ENCODE measurements around the gene FOXN3.

FOXN3 gene

DNA sequence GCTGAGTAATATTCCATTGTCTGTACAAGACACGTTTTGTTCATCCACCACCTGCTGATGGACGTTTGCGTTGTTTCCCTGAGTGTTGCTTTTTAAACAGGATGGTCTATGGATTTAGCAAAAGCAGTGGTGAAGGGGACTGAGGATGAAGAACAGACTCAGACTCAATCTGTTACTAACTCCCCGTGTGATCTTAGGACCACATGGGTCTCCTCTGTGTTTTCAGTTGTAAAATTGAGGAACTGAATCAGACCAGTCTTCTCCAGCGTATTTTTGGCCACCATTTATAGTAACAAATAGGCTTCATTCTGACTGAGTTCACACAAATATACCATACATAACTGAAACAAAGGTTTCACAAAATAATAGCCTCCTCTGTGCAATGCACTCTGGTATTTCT is 85.6 kb downstream of the FOXN3 start:
- DNase-seq (ENCODE audit: low read depth in 3 of 3): no peak

DNA sequence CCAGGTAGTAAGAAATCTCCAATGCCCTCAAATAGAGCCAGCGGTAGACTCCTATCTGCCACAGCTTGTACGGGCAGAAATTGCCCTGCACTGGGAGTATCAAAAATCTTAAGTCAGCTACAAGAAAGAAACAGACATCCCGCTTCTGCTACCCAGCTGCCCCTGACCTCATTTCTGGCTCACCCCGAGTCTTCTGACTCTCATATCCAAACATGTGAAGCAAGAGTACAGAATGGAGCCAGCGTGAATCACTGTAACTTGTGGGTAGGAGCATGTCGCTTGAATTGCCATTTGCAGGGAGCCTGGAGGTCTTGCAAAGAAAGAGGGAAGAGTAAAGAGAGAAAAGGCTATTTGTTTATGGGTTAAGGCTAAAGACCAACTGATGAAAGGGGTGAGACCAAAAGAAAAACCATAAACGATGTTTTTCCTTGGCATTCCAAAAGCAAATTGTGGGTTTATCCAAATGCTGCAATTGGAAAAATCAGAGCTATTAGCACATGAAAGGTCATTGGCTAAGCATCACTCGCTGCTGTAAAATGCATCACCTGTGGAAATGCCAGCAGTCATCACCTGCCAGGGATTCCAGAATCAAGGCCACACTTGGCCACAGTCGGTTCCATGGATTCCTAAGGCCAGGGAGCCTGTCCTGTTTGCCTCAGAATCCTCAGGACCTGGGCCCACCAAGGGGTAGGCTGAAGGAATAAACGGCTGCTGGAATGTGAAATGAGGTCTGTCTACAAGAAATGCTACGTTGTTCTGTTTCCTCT is 86.6 kb downstream of the FOXN3 start:
- DNase-seq (ENCODE audit: low read depth in 3 of 3): no peak

DNA sequence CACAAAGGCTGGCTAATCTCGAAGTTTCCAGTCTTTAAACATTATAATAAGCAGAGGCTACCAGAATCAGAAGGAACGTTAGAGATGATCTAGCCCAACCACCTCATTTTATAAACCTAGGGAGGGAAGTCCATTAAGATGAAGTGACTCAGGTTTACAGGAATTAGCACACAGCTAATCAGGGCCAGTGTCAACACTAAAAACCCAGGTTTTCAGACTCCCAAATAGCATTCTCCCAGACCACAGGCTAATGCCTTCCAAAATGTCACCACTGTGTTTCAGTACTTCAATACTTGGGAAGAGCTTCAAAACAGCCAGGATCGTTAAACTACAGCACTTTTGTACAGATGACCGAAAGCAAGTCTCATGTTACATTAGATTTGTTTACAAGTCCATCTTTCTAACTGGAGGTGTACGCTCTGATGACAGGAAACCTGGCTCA is 89.2 kb downstream of the FOXN3 start:
- DNase-seq (ENCODE audit: low read depth in 3 of 3): no peak

DNA sequence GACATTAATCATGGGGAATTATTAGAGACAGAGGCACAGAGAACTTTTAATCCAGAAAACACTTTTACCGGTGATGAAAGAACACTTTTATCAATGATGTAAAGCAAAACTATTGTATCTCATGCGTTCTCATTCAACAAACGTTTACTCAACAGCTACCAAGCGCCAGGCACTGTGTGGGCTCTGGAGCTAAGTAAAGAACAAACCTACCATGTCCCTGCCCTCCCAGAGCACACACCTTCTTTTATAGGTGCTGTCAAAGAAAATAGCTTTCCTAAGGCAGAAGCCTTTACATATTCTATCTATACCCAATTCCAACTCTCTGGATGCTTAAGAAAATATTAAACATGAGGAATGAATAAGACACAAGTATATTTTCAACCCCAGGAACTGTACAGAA is 91.1 kb downstream of the FOXN3 start:
- DNase-seq (ENCODE audit: low read depth in 3 of 3): no peak

DNA sequence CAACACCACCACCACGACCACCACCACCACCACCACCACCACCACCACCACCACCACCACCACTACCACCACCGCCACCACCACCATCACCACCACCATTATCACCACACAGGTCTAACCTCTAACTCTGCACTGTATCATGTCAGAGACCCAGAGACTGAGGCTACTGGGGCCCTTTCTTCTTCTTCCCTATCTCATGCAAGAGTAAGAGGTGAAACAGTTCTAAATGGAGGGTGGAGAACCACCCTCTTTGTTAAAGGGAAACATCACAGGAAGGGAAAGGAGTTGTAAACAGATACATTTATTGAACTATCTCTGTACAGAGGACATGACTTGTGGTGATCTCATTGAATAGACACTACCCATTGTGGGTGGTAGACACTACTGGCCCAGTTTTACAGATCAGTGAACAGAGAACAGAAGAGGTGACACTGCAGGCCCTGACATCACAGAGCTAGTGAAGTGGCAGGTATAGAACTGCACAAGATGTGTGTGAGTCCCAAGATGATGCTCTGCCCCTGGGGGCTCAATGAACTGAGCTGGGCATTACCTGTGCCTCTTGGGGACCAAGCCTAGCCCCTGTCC is 91.6 kb downstream of the FOXN3 start:
- DNase-seq (ENCODE audit: low read depth in 3 of 3): no peak

DNA sequence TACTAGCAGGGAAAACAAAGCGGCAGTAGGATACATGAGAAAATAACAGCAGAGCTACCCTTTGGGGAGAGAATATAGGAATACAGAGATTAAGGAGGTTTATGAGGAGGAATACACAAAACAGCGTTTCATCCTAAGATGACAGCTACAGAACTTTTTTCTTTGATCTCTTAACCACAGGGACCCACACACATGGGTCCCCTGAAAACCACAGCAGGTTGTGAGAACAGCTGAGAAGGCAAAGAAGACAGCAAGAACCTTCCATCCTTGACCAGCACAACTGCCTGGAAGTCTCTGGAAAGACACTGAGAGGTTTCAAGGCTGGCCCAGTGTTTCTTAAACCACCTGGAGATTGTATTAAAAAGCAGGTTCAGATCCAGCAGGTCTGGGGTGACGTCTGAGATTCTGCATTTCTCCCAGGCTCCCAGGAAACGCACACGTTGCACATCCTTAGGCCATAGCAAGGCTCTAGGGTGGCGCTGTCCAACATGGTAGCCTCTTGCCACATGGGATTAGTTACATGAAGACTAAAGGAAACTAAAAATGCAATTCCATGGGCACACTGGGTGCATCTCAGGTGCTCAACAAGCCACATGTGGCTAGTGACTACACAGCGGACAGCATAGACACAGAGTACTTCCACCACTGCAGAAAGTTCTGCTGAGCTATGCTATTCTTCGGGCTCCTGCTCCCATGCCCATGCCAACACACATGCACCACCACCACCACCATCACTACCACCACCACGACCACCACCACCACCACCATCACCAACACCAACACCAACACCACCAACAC is 92.3 kb downstream of the FOXN3 start:
- no peak for DNase-seq (ENCODE audit: low read depth in 3 of 3)

DNA sequence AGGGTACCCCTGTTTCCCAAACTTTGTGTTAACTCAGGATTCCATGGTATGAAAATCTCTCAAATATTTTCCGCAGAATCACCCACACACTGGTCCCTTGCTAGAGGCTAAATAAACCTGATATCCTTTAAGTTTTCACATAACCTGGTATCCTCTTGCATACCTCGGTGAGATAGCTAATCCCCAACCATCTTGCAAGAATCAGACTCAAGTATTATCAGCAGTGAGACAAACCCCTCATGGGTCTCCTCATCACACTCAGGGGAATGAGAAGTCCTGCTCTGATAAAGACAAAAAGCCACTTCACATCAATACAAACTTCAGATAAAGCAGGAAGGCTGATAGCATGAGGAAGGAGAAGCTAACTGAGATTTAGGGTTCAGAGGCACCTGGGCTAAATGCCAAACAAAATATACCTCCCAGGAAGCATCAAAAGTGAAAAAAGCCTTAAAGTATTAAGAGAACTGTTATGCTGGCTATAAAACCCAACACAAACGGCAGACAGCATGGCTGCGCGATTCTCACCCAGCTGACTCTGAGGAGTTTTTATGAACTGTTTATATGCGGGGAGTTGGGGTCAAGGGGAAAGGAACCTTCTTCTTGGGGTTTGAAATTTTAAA is 96.5 kb downstream of the FOXN3 start:
- DNase-seq (ENCODE audit: low read depth in 3 of 3): no peak

DNA sequence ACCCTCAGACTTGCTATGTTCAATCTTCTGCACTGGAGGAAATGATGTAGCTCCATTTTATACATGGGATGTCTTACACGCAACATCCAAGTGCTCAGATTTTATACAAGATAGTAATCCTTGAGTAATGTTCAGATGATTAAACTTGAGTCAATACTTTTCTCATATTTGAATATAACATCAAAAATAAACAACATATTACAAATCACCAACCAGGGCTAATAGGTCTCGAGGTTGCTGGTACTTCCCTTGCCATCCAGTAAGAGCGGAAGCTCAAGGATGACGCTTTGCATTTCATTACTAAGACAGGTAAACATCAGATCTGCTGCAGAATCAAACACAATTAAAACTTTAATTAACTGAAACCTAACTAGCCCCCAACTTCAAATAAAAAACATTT is 97.3 kb downstream of the FOXN3 start:
- DNase-seq (ENCODE audit: low read depth in 3 of 3): no peak

DNA sequence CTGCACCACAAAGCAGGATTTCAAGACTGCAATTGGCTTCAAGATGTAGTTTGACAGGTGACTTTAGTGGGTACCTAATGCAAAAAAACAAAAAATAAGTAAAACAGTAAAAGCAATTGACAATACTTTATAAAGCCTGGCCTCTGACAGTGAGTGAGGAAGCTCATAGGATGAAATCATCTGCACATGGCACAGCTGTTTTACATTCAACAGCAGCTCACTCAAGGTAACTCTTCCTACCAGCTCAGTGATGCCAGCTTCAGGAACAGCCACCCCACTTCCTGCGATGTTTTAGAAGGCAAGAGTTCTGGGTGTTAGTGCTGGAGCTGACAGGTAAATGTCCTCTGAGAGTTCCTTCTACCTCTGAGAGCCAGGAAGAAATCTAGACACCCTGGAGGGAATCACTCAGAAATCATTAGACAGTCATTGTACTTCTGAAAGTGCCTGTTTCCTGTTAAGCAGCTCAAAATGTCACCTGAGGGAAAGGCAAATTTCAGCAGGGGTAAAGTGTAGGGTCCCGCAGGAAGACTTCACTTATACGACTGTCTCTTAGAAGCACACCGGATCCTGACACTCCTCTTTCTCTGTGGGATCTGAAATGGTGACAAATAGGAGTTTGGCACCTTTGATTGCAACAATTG is 99.9 kb downstream of the FOXN3 start:
- DNase-seq (ENCODE audit: low read depth in 3 of 3): no peak

DNA sequence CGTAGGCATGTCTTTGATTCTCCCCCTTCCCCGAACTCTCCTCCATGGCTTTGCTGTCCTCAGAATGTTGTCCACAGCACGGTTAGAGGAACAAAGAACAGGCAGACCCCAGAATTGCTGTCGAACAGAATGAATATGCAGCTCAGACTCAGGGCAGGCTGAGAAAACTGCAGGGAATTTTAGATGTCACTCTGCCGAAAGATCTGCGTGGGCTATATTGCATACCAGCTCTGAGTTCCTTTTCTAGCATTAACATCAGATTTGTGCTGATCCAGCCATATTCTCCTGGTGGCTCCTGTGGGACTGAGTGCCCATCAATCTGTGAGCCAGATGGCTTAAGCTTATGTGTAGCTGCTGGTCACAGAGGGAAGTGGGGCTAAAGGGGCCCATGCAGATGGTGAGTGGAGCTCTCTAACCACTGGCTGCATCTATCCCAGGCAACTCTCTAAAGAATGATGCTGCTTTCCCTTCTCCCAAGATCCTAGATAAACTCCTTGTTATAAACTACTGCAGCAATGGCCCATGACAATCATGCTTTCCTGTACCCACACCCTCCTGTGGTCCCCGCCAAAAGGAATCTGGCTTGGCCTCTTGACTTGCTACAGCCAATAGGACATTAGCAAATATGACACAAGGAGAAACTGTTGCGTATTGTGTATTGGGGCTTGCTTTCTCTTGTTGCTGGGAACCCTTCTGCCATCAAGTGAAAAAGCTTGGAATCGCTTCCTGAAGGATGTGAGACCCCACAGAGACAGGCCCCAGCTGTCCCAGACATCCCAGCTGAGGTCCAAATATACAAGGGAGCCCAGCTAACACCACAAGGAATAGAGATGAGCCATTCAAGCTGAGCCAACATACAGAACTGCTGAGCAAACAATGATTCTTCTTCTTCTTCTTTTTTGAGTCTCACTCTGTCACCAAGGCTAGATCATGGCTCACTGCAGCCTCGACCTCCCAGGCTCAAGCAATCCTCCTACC is 101.3 kb downstream of the FOXN3 start:
- no peak for DNase-seq (ENCODE audit: low read depth in 3 of 3)

DNA sequence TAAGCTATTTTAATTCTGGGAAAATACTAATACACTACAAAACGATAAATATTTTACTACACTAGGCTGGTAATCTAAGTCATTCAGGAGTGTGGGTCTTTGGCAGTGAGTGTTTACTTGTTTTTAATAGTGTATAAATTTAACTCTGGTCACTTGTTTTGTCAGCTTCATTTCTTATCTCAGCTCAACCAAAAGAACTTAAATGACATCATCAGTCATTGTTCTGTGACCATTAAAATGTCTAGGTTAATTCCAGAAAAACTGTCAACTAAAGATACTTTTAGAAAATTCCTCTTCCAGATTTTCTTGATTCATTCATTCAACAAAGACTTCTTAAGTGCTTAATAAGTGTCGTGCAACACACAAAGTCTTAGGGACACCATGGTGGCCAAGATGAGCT is 102.8 kb downstream of the FOXN3 start:
- DNase-seq (ENCODE audit: low read depth in 3 of 3): no peak

DNA sequence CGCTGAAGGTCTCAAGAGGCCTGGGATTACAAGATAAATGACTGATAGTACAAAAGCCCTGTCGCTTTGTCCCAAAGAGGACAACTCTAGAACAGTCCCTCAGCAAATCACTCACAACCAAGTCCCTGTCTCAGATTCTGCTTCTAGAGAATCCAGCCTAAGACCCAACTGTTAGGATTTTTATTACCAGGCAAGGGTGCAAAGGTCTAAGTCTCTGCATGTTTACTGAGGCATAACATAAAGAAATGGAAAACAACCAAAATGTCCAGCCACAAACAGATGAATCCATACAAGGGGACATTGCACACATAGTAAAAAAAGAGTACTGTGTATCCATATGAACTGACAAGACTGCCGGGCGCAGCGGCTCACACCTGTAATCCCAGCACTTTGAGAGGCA is 104.1 kb downstream of the FOXN3 start:
- DNase-seq (ENCODE audit: low read depth in 3 of 3): no peak

DNA sequence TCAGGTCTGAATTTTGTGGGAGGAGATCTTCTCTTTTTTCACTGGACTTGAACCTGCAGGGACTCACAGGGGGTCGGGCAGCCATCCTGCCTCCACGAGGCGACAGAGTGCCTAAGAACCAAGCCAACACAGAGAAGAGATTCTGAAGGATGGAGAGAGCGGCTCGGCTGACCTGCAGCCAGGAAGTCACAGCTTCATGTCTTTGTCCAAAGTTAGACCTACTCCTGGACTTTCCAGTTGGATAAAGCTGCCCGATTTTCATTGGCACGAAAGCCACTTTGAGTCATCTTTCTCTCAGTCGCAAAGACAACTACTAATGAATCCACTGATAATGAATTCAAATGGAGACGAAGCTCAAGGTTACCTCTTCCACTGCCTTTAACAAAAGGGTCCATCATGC is 106.8 kb downstream of the FOXN3 start:
- no peak for DNase-seq (ENCODE audit: low read depth in 3 of 3)

DNA sequence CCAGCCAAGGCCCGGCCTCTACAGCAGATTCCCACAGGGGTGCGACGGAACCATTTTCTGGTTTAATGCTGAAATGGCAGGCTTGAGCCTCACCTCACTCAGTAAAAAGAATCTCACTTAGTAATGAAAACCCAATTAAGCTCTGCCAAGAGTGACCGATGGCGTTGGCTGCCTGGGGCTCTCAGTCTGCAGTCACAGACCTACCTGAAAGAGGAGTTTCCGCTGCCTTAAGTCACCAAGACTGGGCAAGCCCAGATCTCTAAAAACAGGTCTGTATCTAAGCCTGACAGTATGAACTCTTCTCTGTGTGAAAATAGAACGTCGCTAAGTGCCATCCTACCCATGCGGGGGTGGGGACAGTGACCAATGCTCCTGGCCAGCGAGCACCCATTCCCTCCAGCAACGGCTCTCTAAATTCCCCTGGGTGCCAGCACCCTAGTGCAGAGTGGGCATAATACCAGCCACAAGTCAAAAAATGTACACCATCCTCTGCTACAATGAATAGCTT is 107.3 kb downstream of the FOXN3 start:
- DNase-seq (ENCODE audit: low read depth in 3 of 3): no peak

DNA sequence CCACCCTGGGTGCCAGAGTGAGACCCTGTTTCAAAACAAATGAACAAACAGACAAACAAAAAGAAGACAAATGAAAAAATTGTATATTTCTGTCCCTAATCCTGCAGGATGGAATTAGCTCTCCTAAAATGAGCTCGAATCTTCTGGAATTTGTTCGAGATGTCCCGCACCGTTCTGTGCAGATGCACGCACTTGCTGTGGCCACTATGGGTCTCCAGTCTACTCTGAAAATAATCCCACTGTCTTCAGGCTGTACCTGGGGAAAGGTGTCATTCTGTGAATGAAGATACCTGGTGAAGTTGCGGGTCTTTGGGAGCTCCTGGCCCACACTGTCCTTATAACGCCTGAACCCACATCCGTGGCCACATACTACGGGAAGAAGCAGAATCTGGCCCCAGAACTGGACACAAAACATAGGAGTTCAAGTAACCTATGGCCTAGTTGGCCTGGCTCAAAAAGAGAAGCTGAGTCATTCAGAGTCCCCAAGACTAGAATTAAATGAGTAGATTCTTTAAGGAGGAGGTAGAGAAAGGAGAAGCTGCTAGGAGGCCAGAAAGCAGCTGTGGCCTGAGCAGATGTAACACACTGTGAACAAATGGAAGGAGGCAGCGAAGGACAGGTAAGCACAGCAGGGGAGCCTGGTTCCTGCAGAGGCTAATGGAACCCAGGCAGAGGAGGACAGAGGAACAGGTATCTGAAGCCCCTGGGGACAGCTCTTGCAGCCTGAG is 108.6 kb downstream of the FOXN3 start:
- no peak for DNase-seq (ENCODE audit: low read depth in 3 of 3)

DNA sequence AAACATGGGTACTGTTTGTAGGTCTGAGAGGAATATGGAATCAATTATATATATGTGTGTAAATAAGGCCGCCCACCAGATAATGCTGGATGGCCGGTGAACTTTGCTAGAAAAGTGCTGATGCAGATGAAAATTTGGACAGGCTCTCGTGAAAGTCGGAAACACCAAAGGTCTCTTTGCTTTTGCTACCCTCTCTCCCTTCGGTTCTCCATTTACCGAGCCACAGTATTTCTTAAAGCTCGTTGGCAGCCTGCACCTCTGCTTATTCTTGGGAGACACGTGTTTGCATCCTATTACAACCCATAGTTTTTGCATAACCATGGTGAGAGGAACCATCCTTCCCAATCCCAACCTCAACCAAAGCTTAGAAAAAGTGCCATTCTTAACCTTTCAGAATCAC is 109.6 kb downstream of the FOXN3 start:
- DNase-seq (ENCODE audit: low read depth in 3 of 3): no peak

DNA sequence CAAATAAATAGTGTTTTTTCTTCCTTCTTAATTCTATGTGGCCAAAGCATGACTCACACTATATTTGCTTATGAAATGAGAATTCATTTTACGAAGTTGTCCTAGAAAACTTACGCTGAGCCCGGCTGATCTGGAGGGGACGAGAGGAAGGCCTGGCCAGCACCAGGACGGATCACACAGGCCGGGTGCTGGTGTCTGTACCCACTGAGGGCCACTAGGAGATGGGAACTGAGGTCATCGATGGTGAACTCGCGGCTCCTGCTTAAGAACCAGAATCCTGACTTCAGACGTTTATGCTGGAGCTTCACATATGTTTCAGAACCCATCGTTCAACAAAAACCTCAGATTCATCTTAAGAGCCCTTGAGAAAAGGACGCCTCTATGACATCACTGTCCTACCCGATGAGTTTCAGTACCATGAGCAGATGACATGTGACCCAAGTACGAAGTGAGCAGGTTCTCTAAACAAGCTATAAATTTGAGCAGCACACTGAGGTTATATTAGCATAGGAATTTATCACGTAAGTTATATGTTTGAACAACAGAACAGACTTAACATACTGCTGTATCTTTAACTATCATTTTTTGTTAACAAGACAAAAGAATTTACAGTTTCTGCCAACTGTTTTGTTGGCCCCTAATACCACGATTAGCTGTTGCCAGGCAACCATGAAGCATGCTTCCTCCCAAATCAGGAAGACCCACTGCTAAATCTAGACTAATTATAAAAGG is 111.9 kb downstream of the FOXN3 start:
- no peak for DNase-seq (ENCODE audit: low read depth in 3 of 3)

DNA sequence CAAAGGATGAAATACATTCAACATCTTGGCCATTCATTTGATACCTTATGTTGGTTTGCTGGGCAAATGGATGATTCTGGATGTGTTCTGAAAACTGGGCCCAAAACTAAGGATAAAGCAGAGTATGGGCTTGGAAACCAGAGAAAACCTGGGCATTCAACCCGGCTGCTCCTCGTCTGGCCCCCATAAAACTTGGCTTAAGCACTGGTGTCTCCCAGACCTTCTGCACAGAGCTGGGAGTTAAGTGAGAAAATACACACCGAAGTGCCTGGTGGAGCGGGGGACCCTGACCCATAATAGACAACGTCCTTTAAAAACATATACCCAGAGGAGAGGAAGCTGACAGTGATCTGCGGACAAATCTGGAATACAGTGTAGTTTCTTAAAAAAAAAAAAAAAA is 112.5 kb downstream of the FOXN3 start:
- no peak for DNase-seq (ENCODE audit: low read depth in 3 of 3)
